ENCODE data around the gene RBP2. TPM values are rescaled to one million over a fixed set of nuclear protein-coding genes. Genes with fewer than 3 reads are reported as not detected.

The RBP2 gene
- total RNA-seq, 1 donor from 2014 or later: not detected

GRCh38 chr3:139517321-139518065 is 41.2 kb upstream of the RBP2 start:
- POLR2A ChIA-PET: no interaction called here
- no peak overlapping the region for H3K4me3 Mint-ChIP-seq

DNA sequence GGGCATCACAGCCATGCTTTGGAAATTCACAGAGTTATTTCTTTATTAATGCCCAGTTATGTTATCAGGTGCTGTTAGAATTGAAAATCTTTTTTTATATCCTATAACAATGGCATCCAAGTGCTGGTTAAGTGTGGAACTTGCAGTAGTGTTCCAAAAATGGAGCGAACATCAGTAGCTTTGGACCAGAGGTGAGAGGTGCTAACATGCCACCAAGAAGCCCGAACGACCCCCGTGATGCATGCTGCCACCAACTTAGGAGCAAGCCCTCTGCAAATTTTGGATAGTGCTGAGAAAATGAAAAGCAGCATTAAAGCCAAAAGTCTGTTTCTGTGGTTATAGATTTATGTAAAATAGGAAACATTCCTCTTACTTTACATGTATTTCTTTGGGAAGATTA is 38.4 kb upstream of the RBP2 start:
- DNase-seq (no peak), ATAC-seq (ENCODE audit: low read depth) (no peak)
- no peaks in the 10 kb centered on the region for H3K9me3 Mint-ChIP-seq
- no peak overlapping the region for H3K4me3 Mint-ChIP-seq
- H3K36me3 Mint-ChIP-seq (ENCODE audit: low read depth): no peaks in the 10 kb centered on the region
- no peaks in the 10 kb centered on the region for H3K4me1 Mint-ChIP-seq
- CTCF ChIA-PET: no interaction called here
- H3K27ac Mint-ChIP-seq: no peak overlapping the region
- TF ChIP-seq, protein P1, sequence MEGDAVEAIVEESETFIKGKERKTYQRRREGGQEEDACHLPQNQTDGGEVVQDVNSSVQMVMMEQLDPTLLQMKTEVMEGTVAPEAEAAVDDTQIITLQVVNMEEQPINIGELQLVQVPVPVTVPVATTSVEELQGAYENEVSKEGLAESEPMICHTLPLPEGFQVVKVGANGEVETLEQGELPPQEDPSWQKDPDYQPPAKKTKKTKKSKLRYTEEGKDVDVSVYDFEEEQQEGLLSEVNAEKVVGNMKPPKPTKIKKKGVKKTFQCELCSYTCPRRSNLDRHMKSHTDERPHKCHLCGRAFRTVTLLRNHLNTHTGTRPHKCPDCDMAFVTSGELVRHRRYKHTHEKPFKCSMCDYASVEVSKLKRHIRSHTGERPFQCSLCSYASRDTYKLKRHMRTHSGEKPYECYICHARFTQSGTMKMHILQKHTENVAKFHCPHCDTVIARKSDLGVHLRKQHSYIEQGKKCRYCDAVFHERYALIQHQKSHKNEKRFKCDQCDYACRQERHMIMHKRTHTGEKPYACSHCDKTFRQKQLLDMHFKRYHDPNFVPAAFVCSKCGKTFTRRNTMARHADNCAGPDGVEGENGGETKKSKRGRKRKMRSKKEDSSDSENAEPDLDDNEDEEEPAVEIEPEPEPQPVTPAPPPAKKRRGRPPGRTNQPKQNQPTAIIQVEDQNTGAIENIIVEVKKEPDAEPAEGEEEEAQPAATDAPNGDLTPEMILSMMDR (IDR thresholded peaks at IDR 0.05): no peak
- intact Hi-C loops (cut with micrococcal nuclease): no loop called here
- H3K27me3 Mint-ChIP-seq: no peaks in the 10 kb centered on the region
- POLR2A ChIA-PET: no interaction called here

More at GRCh38 chr3:139517321-139518065, 41.2 kb upstream of the RBP2 start:
- Mint-ChIP-seq H3K36me3 (ENCODE audit: low read depth) (no peaks in the 10 kb centered on the region), H3K9me3 (no peaks in the 10 kb centered on the region), H3K27me3 (no peaks in the 10 kb centered on the region), H3K27ac (no peak overlapping the region), H3K4me1 (no peaks in the 10 kb centered on the region)
- no peak for DNase-seq
- CTCF ChIA-PET: no interaction called here
- TF ChIP-seq, protein P1 (IDR thresholded peaks at IDR 0.05): no peak
- intact Hi-C loops (cut with micrococcal nuclease): no loop called here
- no peak for ATAC-seq (ENCODE audit: low read depth)

GRCh38 chr3:139509631-139510030 is 33.3 kb upstream of the RBP2 start:
- no peaks in the 10 kb centered on the region for H3K4me1 Mint-ChIP-seq
- no peaks in the 10 kb centered on the region for H3K36me3 Mint-ChIP-seq (ENCODE audit: low read depth)
- H3K27ac Mint-ChIP-seq: no peak overlapping the region
- TF ChIP-seq, protein P1 (IDR thresholded peaks at IDR 0.05): no peak
- no peak for DNase-seq
- no peaks in the 10 kb centered on the region for H3K27me3 Mint-ChIP-seq
- no peak for ATAC-seq (ENCODE audit: low read depth)
- CTCF ChIA-PET: no interaction called here
- no peaks in the 10 kb centered on the region for H3K9me3 Mint-ChIP-seq
- intact Hi-C loops (cut with micrococcal nuclease): no loop called here
- no peak overlapping the region for H3K4me3 Mint-ChIP-seq
- POLR2A ChIA-PET: no interaction called here

GRCh38 chr3:139506766-139507165 is 30.4 kb upstream of the RBP2 start:
- ATAC-seq (ENCODE audit: low read depth): no peak
- Mint-ChIP-seq H3K36me3 (ENCODE audit: low read depth) (no peaks in the 10 kb centered on the region), H3K4me1 (peaks cover 6% of the 10 kb centered on the region), H3K27me3 (no peaks in the 10 kb centered on the region), H3K9me3 (no peaks in the 10 kb centered on the region), H3K4me3 (no peak overlapping the region), H3K27ac (no peak overlapping the region)
- TF ChIP-seq, protein P1 (IDR thresholded peaks at IDR 0.05): no peak
- ChIA-PET CTCF (no interaction called here), POLR2A (no interaction called here)
- intact Hi-C loops (cut with micrococcal nuclease): no loop called here
- DNase-seq: no peak

- Mint-ChIP-seq H3K27ac (no peak overlapping the region), H3K27me3 (no peaks in the 10 kb centered on the region), H3K9me3 (no peaks in the 10 kb centered on the region), H3K4me1 (peaks cover 6% of the 10 kb centered on the region), H3K36me3 (ENCODE audit: low read depth) (no peaks in the 10 kb centered on the region), H3K4me3 (no peak overlapping the region)
- ChIA-PET CTCF (no interaction called here), POLR2A (no interaction called here)
- DNase-seq (no peak), ATAC-seq (ENCODE audit: low read depth) (no peak)
- intact Hi-C loops (cut with micrococcal nuclease): no loop called here
- TF ChIP-seq, protein P1 (IDR thresholded peaks at IDR 0.05): no peak
Observed at GRCh38 chr3:139505829-139506386, 29.6 kb upstream of the RBP2 start.
